H9 (cell line): ENCODE measurements around the gene SERPINA5. TPM values are rescaled to one million over a fixed set of nuclear protein-coding genes. Genes with fewer than 3 reads are reported as not detected.

ENCODE experiments used
- DNase-seq: peaks from one replicate; pipeline ENCODE4 v3.0.0-alpha.2; 2017
- H2AFZ ChIP-seq: one replicate; pipeline ENCODE4 v1.6.1; 2013; ENCODE audit warnings: mild to moderate bottlenecking, low read length, control low read depth, moderate library complexity
- H2AK5ac ChIP-seq: 2 replicates; pipeline ENCODE4 v1.6.1; 2013; ENCODE audit warnings: low read length, control low read depth, mixed read lengths; ENCODE audit not compliant: insufficient read length
- H2BK120ac ChIP-seq: one replicate; pipeline ENCODE4 v1.6.1; 2013; ENCODE audit warnings: low read depth, mild to moderate bottlenecking, low read length, control low read depth, inconsistent platforms; ENCODE audit not compliant: poor library complexity, severe bottlenecking
- H2BK12ac ChIP-seq: 2 replicates; pipeline ENCODE4 v1.6.1; 2013; ENCODE audit warnings: low read length, control low read depth, mixed read lengths, low read depth; ENCODE audit not compliant: insufficient read length
- H2BK15ac ChIP-seq: 2 replicates; pipeline ENCODE4 v1.6.1; 2013; ENCODE audit warnings: low read depth, low read length, control low read depth
- H2BK20ac ChIP-seq: one replicate; pipeline ENCODE4 v1.6.1; 2013; ENCODE audit warnings: low read depth, mild to moderate bottlenecking, low read length, control low read depth, inconsistent platforms; ENCODE audit not compliant: poor library complexity, severe bottlenecking
- H2BK5ac ChIP-seq: 2 replicates; pipeline ENCODE4 v1.6.1; 2013; ENCODE audit warnings: low read length, control low read depth, mixed read lengths; ENCODE audit not compliant: insufficient read length
- H3K14ac ChIP-seq: 2 replicates; pipeline ENCODE4 v1.6.1; 2013; ENCODE audit warnings: low read length, control low read depth; ENCODE audit not compliant: insufficient read depth
- H3K18ac ChIP-seq: 2 replicates; pipeline ENCODE4 v1.6.1; 2013; ENCODE audit warnings: low read depth, mild to moderate bottlenecking, mixed read lengths, low read length, control low read depth; ENCODE audit not compliant: insufficient read length
- H3K23ac ChIP-seq: 2 replicates; pipeline ENCODE4 v1.6.1; 2013; ENCODE audit warnings: low read length, control low read depth, mixed read lengths, low read depth; ENCODE audit not compliant: insufficient read length
- H3K23me2 ChIP-seq: 2 replicates; pipeline ENCODE4 v1.6.1; 2013; ENCODE audit warnings: low read depth, mild to moderate bottlenecking, mixed read lengths, low read length, control low read depth; ENCODE audit not compliant: insufficient read length, poor library complexity, severe bottlenecking
- H3K27ac ChIP-seq: 2 replicates; pipeline ENCODE4 v1.5.1; 2013; ENCODE audit warnings: low read length, control low read depth, mixed read lengths, low read depth; ENCODE audit not compliant: insufficient read length
- H3K27me3 ChIP-seq: 2 replicates; pipeline ENCODE4 v1.6.1; 2013; ENCODE audit warnings: low read length, control low read depth, inconsistent platforms; ENCODE audit not compliant: insufficient read depth
- H3K4ac ChIP-seq: 2 replicates; pipeline ENCODE4 v1.6.1; 2013; ENCODE audit warnings: low read depth, mild to moderate bottlenecking, control low read depth, inconsistent platforms, low read length, moderate library complexity
- H3K4me1 ChIP-seq: 2 replicates; pipeline ENCODE4 v1.6.1; 2013; ENCODE audit warnings: low read length, control low read depth, inconsistent platforms; ENCODE audit not compliant: insufficient read depth
- H3K4me2 ChIP-seq: 2 replicates; pipeline ENCODE4 v1.6.1; 2013; ENCODE audit warnings: low read length, control low read depth, mixed read lengths; ENCODE audit not compliant: insufficient read length, insufficient read depth
- H3K56ac ChIP-seq: 2 replicates; pipeline ENCODE4 v1.6.1; 2013; ENCODE audit warnings: low read depth, mild to moderate bottlenecking, mixed read lengths, low read length, control low read depth; ENCODE audit not compliant: insufficient read length
- H3K79me1 ChIP-seq: 2 replicates; pipeline ENCODE4 v1.6.1; 2013; ENCODE audit warnings: low read depth, mild to moderate bottlenecking, moderate library complexity, low read length, control low read depth, inconsistent platforms; ENCODE audit not compliant: insufficient read depth, poor library complexity, severe bottlenecking
- H3K79me2 ChIP-seq: 2 replicates; pipeline ENCODE4 v1.6.1; 2013; ENCODE audit warnings: low read length, control low read depth, inconsistent platforms; ENCODE audit not compliant: insufficient read depth
- H3K9ac ChIP-seq: 2 replicates; pipeline ENCODE4 v1.6.1; 2013; ENCODE audit warnings: low read length, control low read depth, mixed read lengths; ENCODE audit not compliant: insufficient read length; ENCODE audit errors: extremely low read depth
- H3K9me3 ChIP-seq: one replicate; pipeline ENCODE4 v1.6.1; 2013; ENCODE audit warnings: low read depth, low read length, inconsistent platforms; ENCODE audit not compliant: control insufficient read depth
- H3T11ph ChIP-seq: one replicate; pipeline ENCODE4 v1.6.1; 2013; ENCODE audit warnings: mild to moderate bottlenecking, low read length, control low read depth, inconsistent platforms
- H4K20me1 ChIP-seq: one replicate; pipeline ENCODE4 v1.6.1; 2013; ENCODE audit not compliant: control insufficient read depth, insufficient read length, insufficient read depth
- H4K5ac ChIP-seq: 2 replicates; pipeline ENCODE4 v1.6.1; 2013; ENCODE audit warnings: low read depth, mild to moderate bottlenecking, mixed read lengths, low read length, control low read depth; ENCODE audit not compliant: insufficient read length
- H4K8ac ChIP-seq: replicated peaks from 2 replicates; pipeline ENCODE4 v1.6.1; 2013; ENCODE audit warnings: low read length, control low read depth, mixed read lengths, low read depth; ENCODE audit not compliant: insufficient read length
- H4K91ac ChIP-seq: 2 replicates; pipeline ENCODE4 v1.6.1; 2013; ENCODE audit warnings: low read depth, mild to moderate bottlenecking, moderate library complexity, mixed read lengths, low read length, control low read depth; ENCODE audit not compliant: insufficient read length
- H3K27ac Mint-ChIP-seq, 3 experiments: 2 replicates in 2 of 3; 3 replicates in 1 of 3; pipeline ENCODE4 v1.8.0; 2020 to 2021; ENCODE audit warnings: mixed read lengths in 3 of 3, mild to moderate bottlenecking in 1 of 3, moderate library complexity in 1 of 3
- H3K27me3 Mint-ChIP-seq: 2 replicates; pipeline ENCODE4 v1.8.0; 2021; ENCODE audit warnings: low read depth, mild to moderate bottlenecking, moderate library complexity, mixed read lengths
- H3K36me3 Mint-ChIP-seq, 3 experiments: 2 replicates in 2 of 3; 3 replicates in 1 of 3; pipeline ENCODE4 v1.8.0; 2020 to 2021; ENCODE audit warnings: low read depth in 3 of 3, mixed read lengths in 3 of 3; ENCODE audit not compliant: insufficient read depth in 1 of 3
- H3K4me1 Mint-ChIP-seq, 2 experiments: 2 replicates each; pipeline ENCODE4 v1.8.0; 2020; ENCODE audit warnings: mixed read lengths in 2 of 2
- H3K4me3 Mint-ChIP-seq, 2 experiments: 2 replicates in 1 of 2; 3 replicates in 1 of 2; pipeline ENCODE4 v1.8.0; 2020 to 2021; ENCODE audit warnings: mild to moderate bottlenecking in 2 of 2, mixed read lengths in 2 of 2, moderate library complexity in 1 of 2
- H3K9me3 Mint-ChIP-seq, 2 experiments: 2 replicates in 1 of 2; 3 replicates in 1 of 2; pipeline ENCODE4 v1.8.0; 2020; ENCODE audit warnings: mild to moderate bottlenecking in 2 of 2, mixed read lengths in 2 of 2, moderate library complexity in 1 of 2
- WGBS: extraction: QIAGEN DNeasy Blood & Tissue Kit; methylation state at CpG from one replicate; pipeline ENCODE4 v1.1.7; 2013; ENCODE audit warnings: missing lambda C conversion rate, low lambda C conversion rate, mixed read lengths; ENCODE audit not compliant: insufficient read length; ENCODE audit errors: extremely low coverage; 5-methylcytosine and 5-hydroxymethylcytosine counted together
- total RNA-seq: library from RNA; stranded (reverse); gene quantifications from 2 replicates; pipeline ENCODE4 v1.2.1, GENCODE V29; 2021
- TF ChIP-seq, protein P1 (sequence below): fragments of 200-600 bp; sonication (generic); conservative IDR thresholded peaks from 3 replicates; pipeline ENCODE4 v1.8.0; 2021; ENCODE audit warnings: antibody characterized with exemption, mild to moderate bottlenecking

The SERPINA5 gene
- total RNA-seq, 1 experiment from 2014 or later: 1.1 TPM

DNA sequence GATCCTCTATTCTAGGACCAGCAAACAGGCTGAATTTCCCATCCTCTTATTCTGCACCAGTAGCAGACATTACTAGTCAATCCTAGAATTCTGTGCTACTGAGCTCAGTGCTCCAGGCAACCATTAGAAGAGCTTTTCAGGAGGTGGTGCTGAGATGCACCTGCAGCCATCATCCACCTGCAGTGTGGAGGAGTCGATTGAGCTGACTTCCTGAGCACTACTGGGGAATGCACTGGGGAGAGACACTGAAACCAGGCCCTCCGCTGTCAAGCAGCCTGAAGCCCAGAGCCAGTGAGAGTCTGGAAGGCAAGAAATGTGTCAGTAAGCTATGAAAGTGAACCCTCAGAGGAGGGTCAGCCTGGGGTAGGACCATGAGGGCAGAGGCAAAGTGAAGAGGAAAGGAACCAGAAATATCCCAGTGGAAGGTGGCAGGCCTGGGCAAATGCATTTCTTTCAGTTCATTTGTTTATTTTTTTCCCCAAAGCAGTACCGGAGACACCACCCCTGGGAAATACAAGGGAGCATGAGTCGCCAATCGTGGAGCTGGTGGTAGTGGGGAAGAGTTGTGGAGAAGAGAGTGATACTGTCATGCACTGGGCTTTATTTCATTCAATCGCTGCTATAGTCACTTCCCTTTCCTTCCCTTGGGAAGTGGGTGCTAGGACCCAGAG, 43.0 kb upstream of the SERPINA5 start:
- no peak overlapping the region for H3K23ac ChIP-seq
- DNase-seq: no peak
- H4K5ac ChIP-seq: no peak overlapping the region
- no peak overlapping the region for H2BK20ac ChIP-seq
- H3K9ac ChIP-seq: no peak overlapping the region
- no peaks in the 10 kb centered on the region for H3K9me3 Mint-ChIP-seq
- H3K4ac ChIP-seq: no peak overlapping the region
- no peaks in the 10 kb centered on the region for H4K20me1 ChIP-seq
- H3K27me3 ChIP-seq: no peaks in the 10 kb centered on the region
- no peak overlapping the region for H3K4me3 Mint-ChIP-seq
- no peaks in the 10 kb centered on the region for H3K4me1 ChIP-seq
- no peak overlapping the region for H2AK5ac ChIP-seq
- H2BK15ac ChIP-seq: no peak overlapping the region
- H3K4me1 Mint-ChIP-seq: peaks cover 8 to 13% of the 10 kb centered on the region in 2 experiments
- H2AFZ ChIP-seq: no peak overlapping the region
- H4K8ac ChIP-seq: no peak overlapping the region
- H3K9me3 ChIP-seq: no peaks in the 10 kb centered on the region
- no peak overlapping the region for H3K27ac ChIP-seq
- no peaks in the 10 kb centered on the region for H3K79me1 ChIP-seq
- H3K14ac ChIP-seq: no peak overlapping the region
- no peaks in the 10 kb centered on the region for H3K23me2 ChIP-seq
- TF ChIP-seq, protein P1, sequence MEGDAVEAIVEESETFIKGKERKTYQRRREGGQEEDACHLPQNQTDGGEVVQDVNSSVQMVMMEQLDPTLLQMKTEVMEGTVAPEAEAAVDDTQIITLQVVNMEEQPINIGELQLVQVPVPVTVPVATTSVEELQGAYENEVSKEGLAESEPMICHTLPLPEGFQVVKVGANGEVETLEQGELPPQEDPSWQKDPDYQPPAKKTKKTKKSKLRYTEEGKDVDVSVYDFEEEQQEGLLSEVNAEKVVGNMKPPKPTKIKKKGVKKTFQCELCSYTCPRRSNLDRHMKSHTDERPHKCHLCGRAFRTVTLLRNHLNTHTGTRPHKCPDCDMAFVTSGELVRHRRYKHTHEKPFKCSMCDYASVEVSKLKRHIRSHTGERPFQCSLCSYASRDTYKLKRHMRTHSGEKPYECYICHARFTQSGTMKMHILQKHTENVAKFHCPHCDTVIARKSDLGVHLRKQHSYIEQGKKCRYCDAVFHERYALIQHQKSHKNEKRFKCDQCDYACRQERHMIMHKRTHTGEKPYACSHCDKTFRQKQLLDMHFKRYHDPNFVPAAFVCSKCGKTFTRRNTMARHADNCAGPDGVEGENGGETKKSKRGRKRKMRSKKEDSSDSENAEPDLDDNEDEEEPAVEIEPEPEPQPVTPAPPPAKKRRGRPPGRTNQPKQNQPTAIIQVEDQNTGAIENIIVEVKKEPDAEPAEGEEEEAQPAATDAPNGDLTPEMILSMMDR: no peak
- H3K36me3 Mint-ChIP-seq: no peaks in the 10 kb centered on the region
- H3K4me2 ChIP-seq: no peak overlapping the region
- no peaks in the 10 kb centered on the region for H3K79me2 ChIP-seq
- no peak overlapping the region for H3K56ac ChIP-seq
- no peak overlapping the region for H2BK120ac ChIP-seq
- H3T11ph ChIP-seq: no peak overlapping the region
- WGBS: no CpG with 5 or more reads among the region's 6 CpGs
- no peak overlapping the region for H2BK12ac ChIP-seq
- peaks cover 5% of the 10 kb centered on the region; the same call in 1 of the 2 replicates for H3K27me3 Mint-ChIP-seq
- H2BK5ac ChIP-seq: no peak overlapping the region
- no peak overlapping the region for H4K91ac ChIP-seq
- H3K27ac Mint-ChIP-seq: no peak overlapping the region
- H3K18ac ChIP-seq: no peak overlapping the region
